Measurements from ENCODE around the gene DNAJB9.

Gene DNAJB9

GRCh38 chr7:108578937-108579336, 9.3 kb downstream of the DNAJB9 start:
- H3K27me3 ChIP-seq (ENCODE audit: insufficient read depth, low read depth, severe bottlenecking) = no peaks in the 10 kb centered on the region
- H3K27ac ChIP-seq = no peak overlapping the region
- peaks cover 10% of the 10 kb centered on the region for H3K36me3 ChIP-seq
- H3K4me3 ChIP-seq (ENCODE audit: low read depth, low read length) = no peak overlapping the region
- peaks cover 4% of the 10 kb centered on the region for H3K9me3 ChIP-seq (ENCODE audit: severe bottlenecking)
- no peak for TF ChIP-seq CTCF (IDR thresholded peaks at IDR 0.05; ENCODE audit: low read depth, low read length)
- no peak for DNase-seq

DNA sequence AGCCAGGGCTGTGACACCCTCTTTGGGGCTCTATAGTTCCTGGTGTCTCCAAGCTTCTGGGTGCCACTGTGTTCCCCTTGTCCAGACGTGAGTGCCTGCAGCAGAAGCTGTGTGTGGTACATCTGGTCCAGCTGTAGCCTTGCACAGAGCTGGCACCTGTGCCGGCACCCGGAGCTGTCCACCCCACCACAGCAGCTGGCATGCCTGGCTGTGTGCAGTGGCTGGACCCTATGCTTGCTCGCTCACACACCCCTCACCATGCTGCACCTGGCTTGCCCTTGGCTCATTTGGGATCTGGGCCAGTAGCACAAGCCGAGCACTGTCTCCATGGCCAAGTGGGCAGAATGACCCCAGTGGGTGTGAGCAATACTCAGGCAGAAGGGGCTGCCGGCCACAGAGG, 10.6 kb downstream of the DNAJB9 start:
- TF ChIP-seq CTCF (IDR thresholded peaks at IDR 0.05; ENCODE audit: low read depth, low read length) = no peak
- H3K9me3 ChIP-seq (ENCODE audit: severe bottlenecking) = peaks cover 4% of the 10 kb centered on the region
- H3K4me3 ChIP-seq (ENCODE audit: low read depth, low read length) = no peak overlapping the region
- H3K27me3 ChIP-seq (ENCODE audit: insufficient read depth, low read depth, severe bottlenecking) = no peaks in the 10 kb centered on the region
- DNase-seq = no peak
- no peak overlapping the region for H3K27ac ChIP-seq
- H3K36me3 ChIP-seq = no peaks in the 10 kb centered on the region; the same call in 1 of the 2 replicates

DNA sequence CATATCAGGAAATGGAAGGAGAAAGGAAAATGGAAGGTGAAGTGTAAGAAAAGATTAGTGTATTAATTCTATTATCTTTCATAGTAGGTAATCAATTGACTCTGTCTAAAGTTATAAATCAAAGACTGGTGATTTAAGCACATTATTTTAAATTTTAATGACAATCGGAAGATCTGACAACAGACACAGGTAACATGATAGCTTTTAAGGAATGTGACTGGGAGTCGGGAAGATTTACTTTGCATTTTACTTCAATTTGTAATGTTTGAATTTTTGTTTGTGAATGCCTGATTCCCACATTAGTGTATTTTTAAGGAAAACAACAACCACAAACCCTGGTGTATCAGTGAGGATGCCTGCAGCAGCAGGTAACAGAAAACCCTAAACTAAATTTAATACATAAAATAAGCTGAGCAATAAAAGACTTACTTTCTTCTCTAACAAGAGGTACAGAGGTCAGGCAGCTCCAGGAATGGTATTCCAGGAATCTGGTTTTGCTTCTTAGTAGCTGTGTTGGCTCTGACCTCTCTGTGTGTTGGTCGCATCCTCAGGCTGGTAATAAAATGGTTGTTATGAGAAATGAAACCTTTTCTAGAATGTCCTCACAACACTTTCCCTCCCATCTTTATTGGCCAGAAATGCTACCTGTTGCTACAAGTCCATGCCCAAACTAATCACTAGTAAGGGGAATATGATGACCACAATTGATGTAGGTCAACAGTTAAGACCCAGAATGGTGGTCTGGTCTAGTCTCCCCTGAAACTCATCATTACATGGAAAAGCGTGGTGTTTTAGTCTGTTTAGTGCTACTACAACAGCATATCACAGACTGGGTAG, 12.2 kb downstream of the DNAJB9 start:
- no peak for DNase-seq
- no peak for TF ChIP-seq CTCF (IDR thresholded peaks at IDR 0.05; ENCODE audit: low read depth, low read length)
- Histone ChIP-seq H3K27ac (no peak overlapping the region), H3K36me3 (no peaks in the 10 kb centered on the region), H3K27me3 (ENCODE audit: insufficient read depth, low read depth, severe bottlenecking) (no peaks in the 10 kb centered on the region), H3K4me3 (ENCODE audit: low read depth, low read length) (no peak overlapping the region), H3K9me3 (ENCODE audit: severe bottlenecking) (peaks cover 4% of the 10 kb centered on the region)

DNA sequence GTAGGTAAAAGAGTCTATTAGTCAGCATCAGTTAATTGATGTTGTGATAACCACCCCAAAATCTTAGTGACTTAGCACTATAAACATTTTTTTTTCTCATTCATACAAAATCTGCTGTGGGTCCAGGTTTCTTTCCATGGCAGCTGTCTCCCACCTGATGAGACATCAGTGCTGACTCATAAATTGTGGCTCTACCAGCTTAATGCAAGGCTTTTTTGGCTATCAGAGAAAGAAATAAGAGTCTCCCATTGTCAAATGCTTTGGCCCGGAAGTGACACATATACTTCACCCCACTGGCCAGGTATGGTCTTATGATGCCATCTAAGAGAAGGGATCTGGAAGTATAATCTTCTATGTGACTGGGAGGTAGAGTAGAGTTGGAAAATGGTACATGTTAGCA, 14.5 kb downstream of the DNAJB9 start:
- H3K4me3 ChIP-seq (ENCODE audit: low read depth, low read length) = no peak overlapping the region
- no peak for DNase-seq
- no peak for TF ChIP-seq CTCF (IDR thresholded peaks at IDR 0.05; ENCODE audit: low read depth, low read length)

GRCh38 chr7:108585843-108586242, 16.2 kb downstream of the DNAJB9 start:
- no peaks in the 10 kb centered on the region for H3K27me3 ChIP-seq (ENCODE audit: insufficient read depth, low read depth, severe bottlenecking)
- H3K4me3 ChIP-seq (ENCODE audit: low read depth, low read length) = no peak overlapping the region
- no peak overlapping the region for H3K27ac ChIP-seq
- DNase-seq = no peak
- no peak for TF ChIP-seq CTCF (IDR thresholded peaks at IDR 0.05; ENCODE audit: low read depth, low read length)
- no peaks in the 10 kb centered on the region for H3K9me3 ChIP-seq (ENCODE audit: severe bottlenecking)
- no peaks in the 10 kb centered on the region for H3K36me3 ChIP-seq

More for the DNA sequence above, 14.5 kb downstream of the DNAJB9 start:
- Histone ChIP-seq H3K27me3 (ENCODE audit: insufficient read depth, low read depth, severe bottlenecking) (no peaks in the 10 kb centered on the region), H3K27ac (no peak overlapping the region), H3K36me3 (no peaks in the 10 kb centered on the region), H3K9me3 (ENCODE audit: severe bottlenecking) (peaks cover 4% of the 10 kb centered on the region)
